ENCODE results near the gene EAPP. TPM values are rescaled to one million over a fixed set of nuclear protein-coding genes. Genes with fewer than 3 reads are reported as not detected.
A peak's percentile ranks its signal among the peaks of the same experiment; 100 is the strongest.
"Not testable (repeated sequence)": the region's sequence is repeated elsewhere in the genome, so short reads cannot be mapped to it uniquely, and the experiment has no call there.

The EAPP gene
- total RNA-seq, 1 donor from 2014 or later: 28.0 TPM

- Histone ChIP-seq H3K36me3 (no peaks in the 10 kb centered on the region), H3K4me3 (peak overlapping the region in 1 of 2 donors; percentile 2), H3K27ac (peak overlapping the region; percentile 66), H3K4me1 (peaks cover 7% of the 10 kb centered on the region), H3K27me3 (no peaks in the 10 kb centered on the region), H3K9me3 (no peaks in the 10 kb centered on the region)
- TF ChIP-seq CTCF (IDR thresholded peaks at IDR 0.05) (no peak), POLR2A (IDR thresholded peaks at IDR 0.05) (no peak), POLR2AphosphoS5 (IDR thresholded peaks at IDR 0.05; ENCODE audit: insufficient read depth in 1 of 2, low read depth in 1 of 2) (no peak)
- DNase-seq (ENCODE audit: extremely low spot score in 2 of 2): no peak
- intact Hi-C loops (cut with DNase I): no loop called here
Observed at GRCh38 chr14:34554540-34555250, 15.2 kb upstream of the EAPP start.

GRCh38 chr14:34549276-34549966 is 9.9 kb upstream of the EAPP start:
- H3K4me3 ChIP-seq; H3K27ac ChIP-seq; H3K4me1 ChIP-seq; intact Hi-C loops (cut with DNase I); DNase-seq (ENCODE audit: extremely low spot score in 2 of 2); H3K27me3 ChIP-seq; H3K36me3 ChIP-seq; H3K9me3 ChIP-seq: not testable (repeated sequence)

GRCh38 chr14:34548472-34548981 is 9.0 kb upstream of the EAPP start:
- no peak overlapping the region for H3K27ac ChIP-seq
- H3K36me3 ChIP-seq: no peaks in the 10 kb centered on the region
- intact Hi-C loops (cut with DNase I): no loop called here
- H3K4me3 ChIP-seq: no peak overlapping the region
- no peaks in the 10 kb centered on the region for H3K4me1 ChIP-seq
- no peaks in the 10 kb centered on the region for H3K27me3 ChIP-seq
- TF ChIP-seq POLR2A (IDR thresholded peaks at IDR 0.05): no peak
- TF ChIP-seq POLR2AphosphoS5 (IDR thresholded peaks at IDR 0.05; ENCODE audit: insufficient read depth in 1 of 2, low read depth in 1 of 2): no peak
- TF ChIP-seq CTCF (IDR thresholded peaks at IDR 0.05): no peak
- no peak for DNase-seq (ENCODE audit: extremely low spot score in 2 of 2)
- no peaks in the 10 kb centered on the region for H3K9me3 ChIP-seq

GRCh38 chr14:34547136-34547520 is 7.6 kb upstream of the EAPP start:
- H3K4me1 ChIP-seq; H3K9me3 ChIP-seq; intact Hi-C loops (cut with DNase I); H3K27ac ChIP-seq; DNase-seq (ENCODE audit: extremely low spot score in 2 of 2); H3K4me3 ChIP-seq; H3K27me3 ChIP-seq; H3K36me3 ChIP-seq: not testable (repeated sequence)

- H3K27ac ChIP-seq; H3K4me1 ChIP-seq; DNase-seq (ENCODE audit: extremely low spot score in 2 of 2); H3K27me3 ChIP-seq; intact Hi-C loops (cut with DNase I); H3K36me3 ChIP-seq; H3K4me3 ChIP-seq; H3K9me3 ChIP-seq: not testable (repeated sequence)
Observed at GRCh38 chr14:34546272-34547135, 7.0 kb upstream of the EAPP start.

GRCh38 chr14:34540181-34541059 is 919 bp upstream of the EAPP start:
- H3K9me3 ChIP-seq; intact Hi-C loops (cut with DNase I); H3K27me3 ChIP-seq; DNase-seq (ENCODE audit: extremely low spot score in 2 of 2): not testable (repeated sequence)
- Histone ChIP-seq H3K4me3 (peak overlapping the region; percentile 83 to 87), H3K4me1 (peaks cover 23% of the 10 kb centered on the region), H3K27ac (peak overlapping the region; percentile 98), H3K36me3 (peaks cover 0 to 15% of the 10 kb centered on the region in 2 donors)

All from vagina (tissue), 2 donors.